ENCODE measurements around the gene ELMO1.
"Not testable (repeated sequence)": the region's sequence is repeated elsewhere in the genome, so short reads cannot be mapped to it uniquely, and the experiment has no call there.

ELMO1 gene

GRCh38 chr7:37186753-37187152 is 261.9 kb downstream of the ELMO1 start:
- no peak for DNase-seq

- no peak for DNase-seq
Observed at GRCh38 chr7:37181550-37181932, 267.1 kb downstream of the ELMO1 start.

GRCh38 chr7:37180828-37181549 is 267.7 kb downstream of the ELMO1 start:
- DNase-seq, result no peak

GRCh38 chr7:37176079-37176478 is 272.6 kb downstream of the ELMO1 start:
- no peak for DNase-seq

- DNase-seq, result no peak
Observed at GRCh38 chr7:37174460-37174859, 274.2 kb downstream of the ELMO1 start.

- DNase-seq, result no peak
Observed at GRCh38 chr7:37173670-37174069, 275.0 kb downstream of the ELMO1 start.

- DNase-seq, result no peak
Observed at GRCh38 chr7:37162106-37162505, 286.6 kb downstream of the ELMO1 start.

- DNase-seq, result no peak
Observed at GRCh38 chr7:37160656-37161055, 288.0 kb downstream of the ELMO1 start.

- DNase-seq, result no peak
Observed at GRCh38 chr7:37153376-37153775, 295.3 kb downstream of the ELMO1 start.

GRCh38 chr7:37151741-37152413 is 296.8 kb downstream of the ELMO1 start:
- no peak for DNase-seq

GRCh38 chr7:37150856-37151255 is 297.8 kb downstream of the ELMO1 start:
- DNase-seq, result no peak

- no peak for DNase-seq
Observed at GRCh38 chr7:37150180-37150579, 298.5 kb downstream of the ELMO1 start.

- no peak for DNase-seq
Observed at GRCh38 chr7:37149773-37150124, 298.9 kb downstream of the ELMO1 start.

- DNase-seq, result peak in 1 of 14 donors; percentile 9
Observed at GRCh38 chr7:37149051-37149772, 299.5 kb downstream of the ELMO1 start.

GRCh38 chr7:37145682-37146081 is 303.0 kb downstream of the ELMO1 start:
- DNase-seq, result no peak

GRCh38 chr7:37144423-37144822 is 304.2 kb downstream of the ELMO1 start:
- DNase-seq, result no peak

GRCh38 chr7:37142958-37143357 is 305.7 kb downstream of the ELMO1 start:
- DNase-seq, result no peak

- no peak for DNase-seq
Observed at GRCh38 chr7:37141742-37142141, 306.9 kb downstream of the ELMO1 start.

GRCh38 chr7:37133902-37134301 is 314.8 kb downstream of the ELMO1 start:
- DNase-seq, result not testable (repeated sequence)

- no peak for DNase-seq
Observed at GRCh38 chr7:37131855-37132254, 316.8 kb downstream of the ELMO1 start.

- DNase-seq, result no peak
Observed at GRCh38 chr7:37129035-37129425, 319.6 kb downstream of the ELMO1 start.

GRCh38 chr7:37128327-37129034 is 320.2 kb downstream of the ELMO1 start:
- no peak for DNase-seq

- no peak for DNase-seq
Observed at GRCh38 chr7:37119296-37119860, 329.3 kb downstream of the ELMO1 start.

Data from C1 segment of cervical spinal cord (tissue), 14 donors.